GM19351 (cell line): ENCODE measurements around the gene CLCNKB.
"Not testable (repeated sequence)": the region's sequence is repeated elsewhere in the genome, so short reads cannot be mapped to it uniquely, and the experiment has no call there.

Experiments
- ATAC-seq: cut with Tn5 transposase; IDR thresholded peaks from one replicate; pipeline ENCODE4 v1.9.1; 2021; ENCODE audit warnings: mild to moderate bottlenecking, moderate library complexity; ENCODE audit not compliant: unreplicated experiment

The CLCNKB gene

GRCh38 chr1:16014509-16015482 lies 28.8 kb upstream of the CLCNKB start:
- ATAC-seq: no peak

GRCh38 chr1:16015491-16015890 lies 28.1 kb upstream of the CLCNKB start:
- no peak for ATAC-seq

- ATAC-seq: no peak
Observed at GRCh38 chr1:16015960-16016901, 27.4 kb upstream of the CLCNKB start.

GRCh38 chr1:16017076-16017460 lies 26.5 kb upstream of the CLCNKB start:
- ATAC-seq: no peak

GRCh38 chr1:16017461-16018303 lies 25.9 kb upstream of the CLCNKB start, which contains the start of gene HSPB7:
HSPB7 (minus strand) TSS chr1:16018043; CDS start chr1:16017963, 80 bp downstream.
- ATAC-seq: no peak

GRCh38 chr1:16018308-16018707 lies 25.3 kb upstream of the CLCNKB start:
- ATAC-seq: no peak

- no peak for ATAC-seq
Observed at GRCh38 chr1:16018749-16019643, 24.6 kb upstream of the CLCNKB start.

- no peak for ATAC-seq
Observed at GRCh38 chr1:16019644-16020277, 23.8 kb upstream of the CLCNKB start.

GRCh38 chr1:16020325-16020724 lies 23.3 kb upstream of the CLCNKB start:
- no peak for ATAC-seq

- not testable (repeated sequence) for ATAC-seq
Observed at GRCh38 chr1:16020878-16021277, 22.7 kb upstream of the CLCNKB start.

GRCh38 chr1:16021681-16022080 lies 21.9 kb upstream of the CLCNKB start, which contains the start of gene CLCNKA:
CLCNKA (plus strand) TSS chr1:16022036; CDS start chr1:16022620, 584 bp downstream.
- ATAC-seq: no peak

GRCh38 chr1:16022393-16022792 lies 21.2 kb upstream of the CLCNKB start:
- ATAC-seq: no peak

- ATAC-seq: no peak
Observed at GRCh38 chr1:16023050-16023653, 20.4 kb upstream of the CLCNKB start.

GRCh38 chr1:16026302-16026701 lies 17.3 kb upstream of the CLCNKB start:
- ATAC-seq: not testable (repeated sequence)

- ATAC-seq: no peak
Observed at GRCh38 chr1:16026723-16027484, 16.7 kb upstream of the CLCNKB start.

GRCh38 chr1:16028237-16029002 lies 15.2 kb upstream of the CLCNKB start:
- no peak for ATAC-seq

GRCh38 chr1:16029003-16029268 lies 14.6 kb upstream of the CLCNKB start:
- ATAC-seq: not testable (repeated sequence)
